ENCODE measurements around the gene NLGN3. TPM values are rescaled to one million over a fixed set of nuclear protein-coding genes. Genes with fewer than 3 reads are reported as not detected.
A peak's percentile ranks its signal among the peaks of the same experiment; 100 is the strongest.

The NLGN3 gene
- total RNA-seq, 2 donors from 2014 or later: 0.19 to 0.98 TPM

DNA sequence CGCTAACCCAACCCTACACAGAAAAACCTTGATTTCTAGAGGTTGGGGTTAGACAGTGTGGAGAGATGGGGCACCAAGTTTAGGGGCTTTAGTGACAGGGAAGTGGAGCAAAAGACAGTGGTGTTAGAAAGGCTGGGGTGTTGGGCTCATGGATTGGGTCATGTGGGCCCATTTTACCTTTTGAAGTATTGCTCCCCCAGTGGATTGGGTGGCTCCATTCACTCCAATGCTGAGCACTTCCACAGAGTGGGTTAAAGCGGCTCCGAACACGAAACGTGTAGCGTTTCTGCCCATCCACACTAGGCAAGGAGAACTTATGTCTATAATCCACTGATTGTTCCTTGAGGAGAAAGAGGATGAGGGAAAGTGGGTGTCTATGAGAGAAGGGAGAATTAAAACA, 35.6 kb upstream of the NLGN3 start:
- no peaks in the 10 kb centered on the region for H3K9me3 ChIP-seq
- no peaks in the 10 kb centered on the region for H3K4me1 ChIP-seq
- H3K27me3 ChIP-seq: no peaks in the 10 kb centered on the region
- no peak for TF ChIP-seq CTCF (IDR thresholded peaks at IDR 0.05)
- H3K36me3 ChIP-seq: no peaks in the 10 kb centered on the region
- H3K27ac ChIP-seq: no peak overlapping the region
- no peak for DNase-seq (ENCODE audit: low spot score)
- no peak overlapping the region for H3K4me3 ChIP-seq

- Histone ChIP-seq H3K4me1 (no peaks in the 10 kb centered on the region), H3K36me3 (no peaks in the 10 kb centered on the region), H3K27me3 (no peaks in the 10 kb centered on the region), H3K4me3 (no peak within 1 kb of the TSS), H3K9me3 (no peaks in the 10 kb centered on the region), H3K27ac (no peak within 1 kb of the TSS)
- no peak for TF ChIP-seq CTCF (IDR thresholded peaks at IDR 0.05)
- no peak for DNase-seq (ENCODE audit: low spot score)
These were observed 33.3 kb upstream of the NLGN3 start, which contains the start of gene IL2RG for GRCh38 chrX:71111141-71111843. IL2RG (minus strand) TSS chrX:71111577; CDS start chrX:71111539, 38 bp downstream.

GRCh38 chrX:71111921-71112431, 32.7 kb upstream of the NLGN3 start:
- no peaks in the 10 kb centered on the region for H3K27me3 ChIP-seq
- DNase-seq (ENCODE audit: low spot score): no peak
- no peak overlapping the region for H3K27ac ChIP-seq
- no peak for TF ChIP-seq CTCF (IDR thresholded peaks at IDR 0.05)
- H3K4me3 ChIP-seq: no peak overlapping the region
- no peaks in the 10 kb centered on the region for H3K9me3 ChIP-seq
- H3K36me3 ChIP-seq: no peaks in the 10 kb centered on the region
- no peaks in the 10 kb centered on the region for H3K4me1 ChIP-seq

DNA sequence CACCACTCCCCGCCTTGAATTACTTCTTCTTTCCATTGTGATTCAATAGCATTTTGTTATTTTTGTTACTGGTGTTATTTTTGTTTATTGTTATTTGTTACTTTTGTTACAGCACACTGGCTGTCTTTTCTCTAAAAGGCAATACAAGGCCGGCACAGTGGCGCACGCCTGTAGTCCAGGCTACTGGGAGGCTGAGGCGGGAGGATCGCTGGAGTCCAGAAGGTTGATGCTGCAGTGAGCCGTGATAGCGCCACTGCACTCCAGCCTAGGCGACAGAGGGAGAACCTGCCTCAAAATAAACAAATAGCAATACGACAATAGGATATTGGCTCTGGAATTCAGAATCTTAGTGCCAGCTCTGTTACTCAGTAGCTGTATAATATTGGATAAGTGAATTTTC, 27.3 kb upstream of the NLGN3 start:
- Histone ChIP-seq H3K36me3 (peaks cover 18% of the 10 kb centered on the region), H3K4me1 (peaks cover 0 to 6% of the 10 kb centered on the region in 2 donors), H3K9me3 (no peaks in the 10 kb centered on the region), H3K4me3 (no peak overlapping the region), H3K27me3 (no peaks in the 10 kb centered on the region), H3K27ac (no peak overlapping the region)
- no peak for DNase-seq (ENCODE audit: low spot score)
- TF ChIP-seq CTCF (IDR thresholded peaks at IDR 0.05): no peak

DNA sequence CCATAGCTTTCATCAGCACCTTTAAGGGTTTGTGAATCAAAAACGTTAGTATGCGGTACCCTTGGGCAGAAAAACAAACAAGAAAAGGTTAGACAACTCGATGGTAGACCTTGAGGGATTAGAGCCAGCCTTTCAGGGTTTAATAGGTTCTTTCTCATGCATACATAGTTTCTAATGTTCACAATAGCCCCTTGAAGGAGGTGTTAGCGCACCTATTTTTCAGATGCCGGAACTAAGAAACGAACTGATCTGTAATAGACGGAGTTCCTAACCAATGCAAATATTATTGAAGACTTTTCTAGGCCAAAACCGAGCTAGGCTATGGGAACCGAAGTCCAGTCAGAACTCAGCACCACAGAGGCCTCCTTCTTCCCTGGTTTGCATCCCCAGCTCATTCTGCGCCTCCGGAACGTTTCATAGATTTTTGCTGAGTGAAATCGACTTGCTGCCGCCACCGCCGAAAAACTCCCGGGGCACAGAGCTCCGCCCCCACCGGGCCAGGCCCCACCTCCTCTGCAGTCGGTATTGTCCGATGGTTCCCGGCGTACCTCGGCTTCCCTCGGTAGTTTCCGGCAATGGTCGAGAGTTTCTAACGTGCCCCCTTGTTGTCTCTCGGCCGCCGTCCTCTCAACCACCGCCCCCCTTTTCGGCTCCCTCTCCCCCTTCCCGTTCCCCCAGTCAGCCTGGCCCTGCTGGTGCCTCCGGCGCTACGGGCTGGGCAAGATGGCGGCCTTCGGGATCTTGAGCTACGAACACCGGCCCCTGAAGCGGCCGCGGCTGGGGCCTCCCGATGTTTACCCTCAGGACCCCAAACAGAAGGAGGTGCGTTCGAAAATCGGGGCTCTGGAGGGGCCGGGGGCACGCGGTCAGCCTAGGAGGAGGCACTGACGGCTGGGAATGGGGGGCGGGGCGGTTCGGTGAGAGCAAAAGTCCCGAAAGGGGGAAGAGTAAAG, 26.3 kb upstream of the NLGN3 start, which contains the start of gene MED12:
Gene MED12, plus strand, starts transcription at position 565 of the 953 bp plus-strand sequence. Its CDS starts 159 bp downstream, at position 724.
- no peak for TF ChIP-seq CTCF (IDR thresholded peaks at IDR 0.05)
- H3K4me3 ChIP-seq: peak within 1 kb of the TSS; percentile 60 to 62
- no peaks in the 10 kb centered on the region for H3K27me3 ChIP-seq
- DNase-seq (ENCODE audit: low spot score): peak; percentile 78
- peak within 1 kb of the TSS; percentile 84 to 85 for H3K27ac ChIP-seq
- H3K4me1 ChIP-seq: peaks cover 0 to 6% of the 10 kb centered on the region in 2 donors
- peaks cover 27% of the 10 kb centered on the region for H3K36me3 ChIP-seq
- no peaks in the 10 kb centered on the region for H3K9me3 ChIP-seq

All from right atrium auricular region (tissue), 2 donors.